ENCODE data around the gene AAK1.

Gene AAK1

DNA sequence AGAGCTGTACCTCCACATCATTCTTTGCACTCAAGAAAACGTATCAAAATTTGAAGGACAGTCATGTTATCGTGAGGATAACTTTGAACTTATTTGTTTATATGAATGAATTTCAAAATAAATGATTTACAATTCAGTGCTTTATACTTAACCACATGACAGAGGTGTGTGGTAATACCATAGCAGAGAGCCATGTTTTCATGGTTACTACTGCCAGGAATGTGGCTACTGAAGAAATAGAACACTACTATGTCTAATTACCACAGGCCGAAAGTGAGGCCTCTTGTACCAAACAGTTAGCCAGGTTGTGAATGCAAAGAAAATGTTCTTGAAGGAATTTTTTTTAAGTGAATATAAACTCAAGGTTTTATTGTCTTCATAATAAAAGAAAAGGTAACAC, 49.2 kb downstream of the AAK1 start:
- Histone ChIP-seq H3K79me2 (ENCODE audit: insufficient read depth, low read length) (peaks cover 98% of the 10 kb centered on the region), H3K36me3 (ENCODE audit: insufficient read depth, low read length) (peaks cover 36% of the 10 kb centered on the region), H3K9ac (ENCODE audit: low read depth, low read length) (no peak overlapping the region), H2AFZ (ENCODE audit: low read depth, low read length) (no peak overlapping the region), H3K9me3 (ENCODE audit: insufficient read depth, low read length, severe bottlenecking) (no peaks in the 10 kb centered on the region), H3K4me3 (ENCODE audit: low read depth in 1 of 2, low read length in 2 of 2) (no peak overlapping the region), H3K4me2 (ENCODE audit: insufficient read depth, low read length) (no peak overlapping the region), H3K27ac (ENCODE audit: low read length) (no peak overlapping the region), H3K4me1 (ENCODE audit: insufficient read depth, low read length) (no peaks in the 10 kb centered on the region), H3K27me3 (ENCODE audit: insufficient read depth, low read length, poor library complexity) (no peaks in the 10 kb centered on the region), H4K20me1 (ENCODE audit: insufficient read depth, low read length) (peaks cover 38% of the 10 kb centered on the region; the same call in 1 of the 2 replicates)
- no peak for DNase-seq
- ATAC-seq (ENCODE audit: insufficient read depth, low read depth), result peak; percentile 57; the same call in 1 of the 3 replicates
- TF ChIP-seq, protein P1, sequence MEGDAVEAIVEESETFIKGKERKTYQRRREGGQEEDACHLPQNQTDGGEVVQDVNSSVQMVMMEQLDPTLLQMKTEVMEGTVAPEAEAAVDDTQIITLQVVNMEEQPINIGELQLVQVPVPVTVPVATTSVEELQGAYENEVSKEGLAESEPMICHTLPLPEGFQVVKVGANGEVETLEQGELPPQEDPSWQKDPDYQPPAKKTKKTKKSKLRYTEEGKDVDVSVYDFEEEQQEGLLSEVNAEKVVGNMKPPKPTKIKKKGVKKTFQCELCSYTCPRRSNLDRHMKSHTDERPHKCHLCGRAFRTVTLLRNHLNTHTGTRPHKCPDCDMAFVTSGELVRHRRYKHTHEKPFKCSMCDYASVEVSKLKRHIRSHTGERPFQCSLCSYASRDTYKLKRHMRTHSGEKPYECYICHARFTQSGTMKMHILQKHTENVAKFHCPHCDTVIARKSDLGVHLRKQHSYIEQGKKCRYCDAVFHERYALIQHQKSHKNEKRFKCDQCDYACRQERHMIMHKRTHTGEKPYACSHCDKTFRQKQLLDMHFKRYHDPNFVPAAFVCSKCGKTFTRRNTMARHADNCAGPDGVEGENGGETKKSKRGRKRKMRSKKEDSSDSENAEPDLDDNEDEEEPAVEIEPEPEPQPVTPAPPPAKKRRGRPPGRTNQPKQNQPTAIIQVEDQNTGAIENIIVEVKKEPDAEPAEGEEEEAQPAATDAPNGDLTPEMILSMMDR (IDR thresholded peaks at IDR 0.05; ENCODE audit: borderline replicate concordance, extremely low read depth, low read length, poor library complexity, severe bottlenecking), result no peak
- TF ChIP-seq EZH2 (IDR thresholded peaks at IDR 0.05; ENCODE audit: borderline replicate concordance, low read depth, low read length, severe bottlenecking), result no peak

DNA sequence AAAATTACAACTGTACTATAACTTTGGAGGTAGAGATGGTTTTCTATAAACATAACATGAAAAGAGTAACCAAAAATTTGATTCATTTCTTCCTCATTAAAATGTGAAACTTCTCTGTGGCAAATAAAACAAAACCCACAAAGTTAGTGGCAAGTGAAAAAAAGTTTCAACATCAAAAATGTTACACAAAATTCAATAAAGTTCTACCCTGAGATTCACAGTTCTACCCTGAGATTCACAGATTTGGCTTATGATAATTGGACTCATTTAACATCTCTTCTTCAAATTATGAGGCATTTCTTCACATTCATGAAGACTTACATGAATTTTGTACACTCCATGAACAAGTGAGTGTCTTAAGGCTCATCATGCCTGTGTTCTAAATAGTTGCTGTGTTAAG, 51.0 kb downstream of the AAK1 start:
- TF ChIP-seq, protein P1 (IDR thresholded peaks at IDR 0.05; ENCODE audit: borderline replicate concordance, extremely low read depth, low read length, poor library complexity, severe bottlenecking), result no peak
- no peak for TF ChIP-seq EZH2 (IDR thresholded peaks at IDR 0.05; ENCODE audit: borderline replicate concordance, low read depth, low read length, severe bottlenecking)
- no peak for DNase-seq
- no peaks in the 10 kb centered on the region for H3K4me1 ChIP-seq (ENCODE audit: insufficient read depth, low read length)
- H3K4me2 ChIP-seq (ENCODE audit: insufficient read depth, low read length), result no peak overlapping the region
- H3K27ac ChIP-seq (ENCODE audit: low read length), result no peak overlapping the region
- H3K9me3 ChIP-seq (ENCODE audit: insufficient read depth, low read length, severe bottlenecking), result no peaks in the 10 kb centered on the region
- H3K27me3 ChIP-seq (ENCODE audit: insufficient read depth, low read length, poor library complexity), result no peaks in the 10 kb centered on the region
- peaks cover 33% of the 10 kb centered on the region for H3K36me3 ChIP-seq (ENCODE audit: insufficient read depth, low read length)
- ATAC-seq (ENCODE audit: insufficient read depth, low read depth), result no peak
- no peak overlapping the region for H2AFZ ChIP-seq (ENCODE audit: low read depth, low read length)
- peaks cover 98% of the 10 kb centered on the region for H3K79me2 ChIP-seq (ENCODE audit: insufficient read depth, low read length)
- no peak overlapping the region for H3K4me3 ChIP-seq (ENCODE audit: low read depth in 1 of 2, low read length in 2 of 2)
- no peak overlapping the region for H3K9ac ChIP-seq (ENCODE audit: low read depth, low read length)
- peaks cover 53% of the 10 kb centered on the region for H4K20me1 ChIP-seq (ENCODE audit: insufficient read depth, low read length)

DNA sequence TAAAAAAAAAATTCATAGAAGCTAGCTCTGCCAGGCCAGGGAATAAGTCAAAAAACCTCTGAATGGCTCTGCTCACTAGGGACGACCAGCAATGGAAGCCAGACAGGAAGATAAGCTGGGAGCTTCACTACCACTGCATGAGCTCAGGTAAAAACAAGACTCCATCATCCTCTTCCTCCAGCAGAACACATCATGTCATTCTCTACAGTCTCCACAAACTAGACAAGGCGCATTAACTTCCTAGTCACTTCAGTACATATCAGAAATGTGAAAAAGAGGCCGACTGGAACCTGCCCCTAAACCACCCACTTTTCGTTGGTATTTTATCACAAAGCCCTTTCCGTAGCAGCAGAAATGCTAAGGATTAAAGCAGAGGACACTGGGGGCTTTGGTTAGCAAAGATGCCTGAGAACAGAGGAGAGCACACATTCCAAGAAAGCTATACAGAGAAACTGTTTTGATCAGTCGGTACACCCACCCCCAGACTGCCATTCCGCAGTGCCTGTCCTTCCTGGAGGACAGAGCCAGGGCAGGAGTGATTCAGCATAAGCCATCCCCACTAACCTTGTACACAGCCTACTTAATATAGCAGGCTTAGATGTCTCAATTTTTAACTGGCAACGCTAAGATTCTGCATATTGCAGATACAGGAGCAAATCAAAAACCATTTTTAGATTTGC, 53.4 kb downstream of the AAK1 start:
- H3K4me1 ChIP-seq (ENCODE audit: insufficient read depth, low read length), result no peaks in the 10 kb centered on the region
- ATAC-seq (ENCODE audit: insufficient read depth, low read depth) (no peak), DNase-seq (no peak)
- H3K27me3 ChIP-seq (ENCODE audit: insufficient read depth, low read length, poor library complexity), result no peaks in the 10 kb centered on the region
- TF ChIP-seq EZH2 (IDR thresholded peaks at IDR 0.05; ENCODE audit: borderline replicate concordance, low read depth, low read length, severe bottlenecking), result no peak
- TF ChIP-seq, protein P1 (IDR thresholded peaks at IDR 0.05; ENCODE audit: borderline replicate concordance, extremely low read depth, low read length, poor library complexity, severe bottlenecking), result no peak
- H3K9me3 ChIP-seq (ENCODE audit: insufficient read depth, low read length, severe bottlenecking), result no peaks in the 10 kb centered on the region
- no peak overlapping the region for H3K4me2 ChIP-seq (ENCODE audit: insufficient read depth, low read length)
- no peak overlapping the region for H3K27ac ChIP-seq (ENCODE audit: low read length)
- H3K9ac ChIP-seq (ENCODE audit: low read depth, low read length), result no peak overlapping the region
- peaks cover 26% of the 10 kb centered on the region for H3K36me3 ChIP-seq (ENCODE audit: insufficient read depth, low read length)
- no peak overlapping the region for H2AFZ ChIP-seq (ENCODE audit: low read depth, low read length)
- no peak overlapping the region for H3K4me3 ChIP-seq (ENCODE audit: low read depth in 1 of 2, low read length in 2 of 2)
- H3K79me2 ChIP-seq (ENCODE audit: insufficient read depth, low read length), result peaks cover 98% of the 10 kb centered on the region
- peaks cover 51% of the 10 kb centered on the region for H4K20me1 ChIP-seq (ENCODE audit: insufficient read depth, low read length)
